GM12891 (cell line): ENCODE measurements around the gene TAP1.

Source experiments
- PAX5 ChIP-seq: IDR thresholded peaks from 2 replicates; pipeline ENCODE4 v1.6.1; 2011; ENCODE audit warnings: low read length, moderate library complexity, mild to moderate bottlenecking; ENCODE audit not compliant: insufficient read depth, severe bottlenecking
- POLR2AphosphoS5 ChIP-seq: IDR thresholded peaks from 2 replicates; pipeline ENCODE4 v1.6.1; 2011; ENCODE audit warnings: low read depth, low read length, control low read depth

DNA sequence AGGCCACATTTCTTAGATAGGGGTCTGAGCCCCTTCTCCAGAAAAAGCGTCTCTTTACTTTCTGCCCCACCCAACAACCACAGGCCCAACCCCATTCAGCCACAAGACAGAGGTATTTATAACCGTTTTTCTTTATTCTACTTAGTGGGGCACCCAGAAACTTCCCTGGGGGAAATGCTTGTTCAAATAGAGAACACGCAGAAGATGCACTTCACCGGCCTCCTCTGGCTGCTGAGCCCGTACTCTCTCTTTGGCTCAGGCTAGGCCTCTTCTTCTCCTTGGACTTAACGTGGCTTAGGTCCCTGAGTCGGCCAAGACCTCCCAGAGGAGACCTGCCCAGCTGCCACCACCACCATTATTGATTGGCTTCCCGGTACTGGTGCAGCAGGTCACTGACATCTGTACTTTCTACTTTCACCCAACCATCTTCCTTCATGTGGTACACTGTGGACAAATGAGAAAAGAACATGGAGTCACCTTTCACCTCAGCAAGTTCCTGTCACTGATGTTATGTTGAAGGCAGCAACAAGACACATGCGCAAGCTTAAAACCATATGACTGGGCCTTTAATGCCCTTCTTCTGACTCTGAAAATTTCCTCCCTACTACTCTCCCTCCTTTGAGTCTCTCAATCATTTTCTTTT is 12.8 kb downstream of the TAP1 start:
- TF ChIP-seq POLR2AphosphoS5 (no peak), PAX5 (no peak)
